GM19043 (cell line): ENCODE measurements around the gene ARHGEF11.

Source experiments
- ATAC-seq: cut with Tn5 transposase; IDR thresholded peaks from one replicate; pipeline ENCODE4 v1.9.1; 2021; ENCODE audit warnings: low read depth; ENCODE audit not compliant: unreplicated experiment

The ARHGEF11 gene

GRCh38 chr1:157050836-157051235, 5.3 kb upstream of the ARHGEF11 start:
- no peak for ATAC-seq

- ATAC-seq, result no peak
These were observed 1.5 kb upstream of the ARHGEF11 start for GRCh38 chr1:157047062-157047410.

- no peak for ATAC-seq
These were observed 1.2 kb downstream of the ARHGEF11 start for GRCh38 chr1:157044326-157044725.

GRCh38 chr1:157043685-157044084, 1.9 kb downstream of the ARHGEF11 start:
- ATAC-seq, result no peak

GRCh38 chr1:157042846-157043245, 2.7 kb downstream of the ARHGEF11 start:
- ATAC-seq, result no peak

GRCh38 chr1:157040802-157041201, 4.7 kb downstream of the ARHGEF11 start:
- ATAC-seq, result no peak

GRCh38 chr1:157035121-157035520, 10.4 kb downstream of the ARHGEF11 start:
- ATAC-seq, result no peak

GRCh38 chr1:157034137-157034800, 11.3 kb downstream of the ARHGEF11 start:
- ATAC-seq, result no peak

- no peak for ATAC-seq
These were observed 12.1 kb downstream of the ARHGEF11 start for GRCh38 chr1:157033357-157033876.

GRCh38 chr1:157032303-157032702, 13.2 kb downstream of the ARHGEF11 start:
- ATAC-seq, result no peak

GRCh38 chr1:157030728-157031127, 14.8 kb downstream of the ARHGEF11 start:
- ATAC-seq, result no peak

- ATAC-seq, result no peak
These were observed 16.9 kb downstream of the ARHGEF11 start for GRCh38 chr1:157028674-157029073.

GRCh38 chr1:157025856-157026255, 19.7 kb downstream of the ARHGEF11 start:
- ATAC-seq, result no peak

GRCh38 chr1:157025385-157025784, 20.2 kb downstream of the ARHGEF11 start:
- ATAC-seq, result no peak

GRCh38 chr1:157021688-157022087, 23.9 kb downstream of the ARHGEF11 start:
- no peak for ATAC-seq

- no peak for ATAC-seq
These were observed 26.1 kb downstream of the ARHGEF11 start for GRCh38 chr1:157019457-157019856.

- no peak for ATAC-seq
These were observed 33.7 kb downstream of the ARHGEF11 start for GRCh38 chr1:157011845-157012244.

GRCh38 chr1:157008502-157008901, 37.0 kb downstream of the ARHGEF11 start:
- no peak for ATAC-seq

- ATAC-seq, result no peak
These were observed 38.2 kb downstream of the ARHGEF11 start for GRCh38 chr1:157007306-157007705.

- ATAC-seq, result no peak
These were observed 38.9 kb downstream of the ARHGEF11 start for GRCh38 chr1:157006676-157007075.

- ATAC-seq, result no peak
These were observed 39.6 kb downstream of the ARHGEF11 start for GRCh38 chr1:157005965-157006364.

- ATAC-seq, result no peak
These were observed 40.7 kb downstream of the ARHGEF11 start for GRCh38 chr1:157004806-157005205.

- ATAC-seq, result no peak
These were observed 41.2 kb downstream of the ARHGEF11 start for GRCh38 chr1:157004327-157004726.
